K562 (cell line): ENCODE data around the gene BICC1. TPM values are rescaled to one million over a fixed set of nuclear protein-coding genes. Genes with fewer than 3 reads are reported as not detected.

Experiments used
- ATAC-seq: fragments of 200-7000 bp; cut with Tn5 transposase; 3 replicates; pipeline ENCODE4 v1.9.1; 2020; ENCODE audit warnings: moderate library complexity
- BruUV-seq: library from RNA; stranded (reverse); fragments of 400-500 nt; replicated peaks from 2 replicates; lab custom pipeline; 2021; lab: Mats Ljungman, UMichigan
- CTCF ChIA-PET: fragments of 300-600 bp; formaldehyde crosslinking; extraction: SDS; loops from one replicate; lab custom pipeline; 2021; ENCODE audit warnings: low intra/inter-chr PET ratio; lab: Yijun Ruan, JAX
- POLR2A ChIA-PET: fragments of 300-600, 350-650 bp; sonication (Branson Sonifier 250); formaldehyde crosslinking; extraction: SDS; loops from one replicate; lab custom pipeline; 2021; ENCODE audit warnings: antibody characterized with exemption, inconsistent platforms; lab: Yijun Ruan, JAX
- DNase-seq, 4 experiments: peaks; one replicate each; pipeline versions ENCODE4 v3.0.0 to v3.0.0-alpha.2; 2011 to 2018; ENCODE audit warnings: low spot score in 3 of 4, mixed read lengths in 3 of 4; ENCODE audit errors: extremely low read depth in 1 of 4
- FAIRE-seq: peaks from 2 replicates; lab custom pipeline; 2011; peaks lifted over from hg19 to GRCh38; lab: Jason Lieb, UNC
- H2AFZ ChIP-seq: 2 replicates; pipeline ENCODE4 v1.6.0; 2011; ENCODE audit warnings: low read depth, low read length, control low read depth, inconsistent platforms
- H3K27ac ChIP-seq: fragments of 200-600 bp; 3 replicates; pipeline ENCODE4 v1.8.0; 2011; ENCODE audit warnings: low read depth, mild to moderate bottlenecking, control low read depth, inconsistent platforms, low read length, moderate library complexity, mixed read lengths; ENCODE audit errors: extremely low read depth
- H3K27me3 ChIP-seq, 2 experiments: fragments of 300-600 bp in 1 of 2; 2 replicates in 1 of 2; 3 replicates in 1 of 2; pipeline versions ENCODE4 v1.6.0 to v1.8.0; 2011; ENCODE audit warnings: inconsistent platforms in 2 of 2, low read length in 2 of 2, mild to moderate bottlenecking in 1 of 2, mixed read lengths in 1 of 2, moderate library complexity in 1 of 2; ENCODE audit not compliant: control insufficient read depth in 2 of 2, insufficient read depth in 2 of 2
- H3K36me3 ChIP-seq: fragments of 300-600 bp; 3 replicates; pipeline ENCODE4 v1.8.0; 2011; ENCODE audit warnings: mild to moderate bottlenecking, low read length, inconsistent platforms; ENCODE audit not compliant: control insufficient read depth, insufficient read depth
- H3K4me1 ChIP-seq, 2 experiments: fragments of 200-600 bp in 1 of 2; replicated peaks in 1 of 2; 2 replicates in 1 of 2; 3 replicates in 1 of 2; pipeline versions ENCODE4 v1.5.1 to v1.8.0; 2011; ENCODE audit warnings: inconsistent platforms in 2 of 2, low read length in 2 of 2, mild to moderate bottlenecking in 1 of 2, mixed read lengths in 1 of 2, moderate library complexity in 1 of 2; ENCODE audit not compliant: control insufficient read depth in 2 of 2, insufficient read depth in 2 of 2
- H3K4me2 ChIP-seq: 2 replicates; pipeline ENCODE4 v1.6.1; 2011; ENCODE audit warnings: low read length, control low read depth, inconsistent platforms, mixed read lengths; ENCODE audit not compliant: insufficient read depth
- H3K4me3 ChIP-seq: fragments of 200-600 bp; sonication (generic), shearing (Covaris generic); 2 replicates; pipeline ENCODE4 v1.5.1; 2016; ENCODE audit warnings: control low read depth, inconsistent platforms
- H3K79me2 ChIP-seq: fragments of 200-600 bp; 3 replicates; pipeline ENCODE4 v1.8.0; 2011; ENCODE audit warnings: low read length, inconsistent platforms; ENCODE audit not compliant: control insufficient read depth, insufficient read depth
- H3K9ac ChIP-seq, 2 experiments: 2 replicates each; pipeline versions ENCODE4 v1.6.0 to v1.6.1; 2011; ENCODE audit warnings: low read depth in 2 of 2, low read length in 2 of 2, control low read depth in 1 of 2, inconsistent platforms in 1 of 2, mild to moderate bottlenecking in 1 of 2, mixed read lengths in 1 of 2; ENCODE audit not compliant: insufficient read depth in 1 of 2
- H3K9me1 ChIP-seq: one replicate; pipeline ENCODE4 v1.6.0; 2011; ENCODE audit warnings: inconsistent platforms, mild to moderate bottlenecking, low read length, moderate library complexity; ENCODE audit not compliant: control insufficient read depth, insufficient read depth
- H3K9me3 ChIP-seq: replicated peaks from 2 replicates; pipeline ENCODE4 v1.5.1; 2011; ENCODE audit warnings: low read depth, low read length, inconsistent platforms; ENCODE audit not compliant: control insufficient read depth, insufficient read depth
- H4K20me1 ChIP-seq: replicated peaks from 2 replicates; pipeline ENCODE4 v1.6.1; 2011; ENCODE audit warnings: low read length, inconsistent platforms, mixed read lengths; ENCODE audit not compliant: control insufficient read depth, insufficient read depth
- ATF1 ChIP-seq, 2 experiments: fragments of 450-650 bp in 1 of 2; IDR thresholded peaks; 2 replicates each; pipeline ENCODE4 v1.6.1; 2016; ENCODE audit warnings: missing compliant biosample characterization in 1 of 2, missing genetic modification characterization in 1 of 2
- BACH1 ChIP-seq: fragments of 200-800 bp; sonication (Bioruptor generic); IDR thresholded peaks from 2 replicates; pipeline ENCODE4 v1.6.1; 2016; ENCODE audit warnings: missing genetic modification characterization, missing compliant biosample characterization
- CC2D1A ChIP-seq: fragments of 450-650 bp; IDR thresholded peaks from 2 replicates; pipeline ENCODE4 v1.6.1; 2017; ENCODE audit warnings: mild to moderate bottlenecking
- GTF2E2 ChIP-seq: fragments of 200-800 bp; sonication (Bioruptor generic); IDR thresholded peaks from 2 replicates; pipeline ENCODE4 v1.6.1; 2016; ENCODE audit warnings: missing genetic modification characterization, missing compliant biosample characterization
- HEY1 ChIP-seq: fragments of 250-450 bp; sonication (Bioruptor Pico); IDR thresholded peaks from 2 replicates; pipeline ENCODE4 v1.5.0; 2020; ENCODE audit warnings: mild to moderate bottlenecking, moderate library complexity, borderline replicate concordance
- ID3 ChIP-seq, 2 experiments: fragments of 250-450 bp in 1 of 2; fragments of 450-650 bp in 1 of 2; sonication (Bioruptor Pico) in 1 of 2; IDR thresholded peaks; 2 replicates each; pipeline versions ENCODE4 v1.6.1 to v1.8.0; 2016 to 2021; ENCODE audit warnings: mild to moderate bottlenecking in 2 of 2, moderate library complexity in 2 of 2, missing compliant biosample characterization in 1 of 2, missing genetic modification characterization in 1 of 2
- JUND ChIP-seq, 2 experiments: IDR thresholded peaks; 2 replicates in 1 of 2; 3 replicates in 1 of 2; pipeline ENCODE4 v1.6.1; 2011; ENCODE audit warnings: borderline replicate concordance in 2 of 2, low read depth in 2 of 2, low read length in 2 of 2, improper control_type of control experiment in 1 of 2, missing biosample characterization in 1 of 2, missing genetic modification characterization in 1 of 2, missing genetic modification reagents in 1 of 2
- MECOM ChIP-seq: fragments of 250-450 bp; sonication (Bioruptor Pico); IDR thresholded peaks from 2 replicates; pipeline ENCODE4 v1.8.0; 2022; ENCODE audit warnings: inconsistent platforms
- NCOA2 ChIP-seq, 2 experiments: fragments of 450-650 bp; IDR thresholded peaks; 2 replicates each; pipeline ENCODE4 v1.6.1; 2018; ENCODE audit warnings: mild to moderate bottlenecking in 2 of 2, moderate library complexity in 1 of 2; ENCODE audit not compliant: partially characterized antibody in 2 of 2
- RBM25 ChIP-seq: fragments of 200-400 bp; formaldehyde crosslinking; IDR thresholded peaks from 2 replicates; pipeline ENCODE4 v1.6.1; 2018; ENCODE audit warnings: low read length, low read depth, moderate library complexity; ENCODE audit not compliant: severe bottlenecking
- RCOR1 ChIP-seq, 2 experiments: IDR thresholded peaks; 2 replicates each; pipeline ENCODE4 v1.6.1; 2012; ENCODE audit warnings: low read depth in 2 of 2, low read length in 2 of 2, borderline replicate concordance in 1 of 2, improper control_type of control experiment in 1 of 2
- SNRNP70 ChIP-seq: fragments of 200-400 bp; formaldehyde crosslinking; optimal IDR thresholded peaks from 2 replicates; pipeline ENCODE3; 2017; ENCODE audit warnings: low read depth, low read length
- WHSC1 ChIP-seq: IDR thresholded peaks from one replicate; pipeline ENCODE4 v1.6.1; 2012; ENCODE audit warnings: low read length, control low read depth, inconsistent platforms
- ZC3H8 ChIP-seq: fragments of 450-650 bp; IDR thresholded peaks from 2 replicates; pipeline ENCODE4 v1.6.1; 2017
- ZNF23 ChIP-seq: fragments of 250-450 bp; sonication (Bioruptor Pico); IDR thresholded peaks from 2 replicates; pipeline ENCODE4 v1.4.0; 2020; ENCODE audit warnings: mild to moderate bottlenecking
- ZNF444 ChIP-seq: fragments of 250-450 bp; sonication (Bioruptor Pico); IDR thresholded peaks from 2 replicates; pipeline ENCODE4 v1.4.0; 2020; ENCODE audit warnings: mild to moderate bottlenecking, moderate library complexity
- ZNF830 ChIP-seq: fragments of 250-450 bp; sonication (Bioruptor Pico); IDR thresholded peaks from 2 replicates; pipeline ENCODE4 v1.5.0; 2021; ENCODE audit warnings: mild to moderate bottlenecking
- WGBS: fragments of 100-300 bp; shearing (Covaris generic); methylation state at CpG from one replicate; pipeline ENCODE4 v1.1.6; 2016; ENCODE audit warnings: low coverage, mixed read lengths; ENCODE audit not compliant: insufficient coverage; ENCODE audit errors: missing lambda C conversion rate; 5-methylcytosine and 5-hydroxymethylcytosine counted together
- in situ Hi-C: fragments of 300-500 bp; cut with MboI; formaldehyde crosslinking; loops from 4 replicates; pipeline ENCODE4 v1.15.0; 2018; ENCODE audit warnings: inconsistent platforms, mixed read lengths
- intact Hi-C: fragments of 100-400 bp; cut with micrococcal nuclease; formaldehyde crosslinking; loops from 2 replicates; pipeline ENCODE4 v1.14.2; 2022
- polyA plus RNA-seq, 8 experiments: library from polyadenylated mRNA; depleted of rRNA in 4 of 8; stranded (reverse) in 5 of 8; unstranded in 3 of 8; fragments of >200 nt; fragmentation: Nextera tagmentation in 2 of 8; fragmentation: Illumina TruSeq in 1 of 8; extraction: Ambion mirVana in 2 of 8; extraction: Trizol in 1 of 8; gene quantifications; 2 replicates each; pipeline versions ENCODE4 v1.2.1 to v1.2.3, GENCODE V29; 2011 to 2014; ENCODE audit warnings: inconsistent platforms in 1 of 8, missing spikeins in 1 of 8
- total RNA-seq, 7 experiments: library from RNA; depleted of rRNA in 6 of 7; stranded (reverse); fragments of >200 nt in 6 of 7; fragmentation: Illumina TruSeq in 2 of 7; extraction: Trizol in 2 of 7; gene quantifications; 2 replicates each; pipeline versions ENCODE4 v1.2.1 to v1.2.3, GENCODE V29; 2011 to 2021; ENCODE audit warnings: low replicate concordance in 1 of 7
- TF ChIP-seq, protein P1 (sequence below): fragments of 250-450 bp; sonication (Bioruptor Pico); IDR thresholded peaks from 2 replicates; pipeline ENCODE4 v1.8.0; 2021; ENCODE audit warnings: moderate library complexity, mild to moderate bottlenecking, inconsistent platforms
- TF ChIP-seq, protein P2 (sequence below): fragments of 250-450 bp; sonication (Bioruptor Pico); IDR thresholded peaks from 2 replicates; pipeline ENCODE4 v1.8.0; 2021; ENCODE audit warnings: borderline replicate concordance, mild to moderate bottlenecking, moderate library complexity; ENCODE audit not compliant: poor library complexity, severe bottlenecking

BICC1 gene
- total and polyA plus RNA-seq, 9 of the 15 experiments (the other 6 are each of a cell fraction or from before 2014, with no cell fraction given), result not detected

DNA sequence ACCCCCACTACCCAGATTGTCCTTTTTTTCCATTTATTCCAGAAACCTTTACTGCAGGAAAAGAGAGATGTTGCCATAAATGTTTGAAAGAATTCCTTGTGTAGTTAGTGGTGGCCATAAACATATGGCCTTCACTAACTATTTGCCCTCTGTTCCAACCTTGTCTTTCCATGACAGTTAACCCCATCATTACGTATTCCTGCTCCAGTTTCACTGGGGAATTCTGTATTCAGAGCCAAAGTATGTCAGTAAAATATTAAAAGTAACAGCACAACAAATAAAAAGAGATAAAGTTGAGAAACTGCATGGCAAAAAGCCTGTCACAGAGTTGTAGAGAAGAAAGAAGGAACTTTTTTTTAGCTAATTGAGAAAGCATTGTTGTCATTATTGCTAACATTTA lies 261.3 kb downstream of the BICC1 start:
- in situ Hi-C loops, result no loop called here

More for the DNA sequence above, 261.3 kb downstream of the BICC1 start:
- no peak overlapping the region for H2AFZ ChIP-seq
- TF ChIP-seq ZNF830 (no peak), ZNF23 (CRISPR knock-in tag) (no peak), BACH1 (tag) (no peak), CC2D1A (no peak), HEY1 (CRISPR knock-in tag) (no peak), MECOM (no peak), NCOA2 (IDR thresholded peaks at IDR 0.05; ENCODE audit: partially characterized antibody in 2 of 2) (no peak), GTF2E2 (tag) (no peak), ATF1 (CRISPR knock-in tag; IDR thresholded peaks at IDR 0.05) (no peak), ATF1 (tag; IDR thresholded peaks at IDR 0.05) (no peak), SNRNP70 (no peak), ID3 (CRISPR knock-in tag; IDR thresholded peaks at IDR 0.05) (no peak), ID3 (tag; IDR thresholded peaks at IDR 0.05) (no peak), JUND (IDR thresholded peaks at IDR 0.05; ENCODE audit: borderline replicate concordance, low read depth, low read length) (no peak), JUND (tag; IDR thresholded peaks at IDR 0.05; ENCODE audit: borderline replicate concordance, low read depth, low read length) (no peak), ZNF444 (no peak), RBM25 (no peak), ZC3H8 (no peak), WHSC1 (no peak), RCOR1 (IDR thresholded peaks at IDR 0.05; ENCODE audit: borderline replicate concordance in 1 of 2, low read depth in 2 of 2, low read length in 2 of 2) (no peak)
- TF ChIP-seq, protein P1, sequence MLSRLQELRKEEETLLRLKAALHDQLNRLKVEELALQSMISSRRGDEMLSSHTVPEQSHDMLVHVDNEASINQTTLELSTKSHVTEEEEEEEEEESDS (CRISPR knock-in tag), result no peak
- TF ChIP-seq, protein P2, sequence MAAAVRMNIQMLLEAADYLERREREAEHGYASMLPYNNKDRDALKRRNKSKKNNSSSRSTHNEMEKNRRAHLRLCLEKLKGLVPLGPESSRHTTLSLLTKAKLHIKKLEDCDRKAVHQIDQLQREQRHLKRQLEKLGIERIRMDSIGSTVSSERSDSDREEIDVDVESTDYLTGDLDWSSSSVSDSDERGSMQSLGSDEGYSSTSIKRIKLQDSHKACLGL, result no peak
- TF ChIP-seq, all 486 proteins: peak for 0
- no peaks in the 10 kb centered on the region for H3K36me3 ChIP-seq
- H3K4me3 ChIP-seq, result no peak overlapping the region
- BruUV-seq, result no TSS peak
- H3K9ac ChIP-seq, result no peak overlapping the region
- H3K27ac ChIP-seq, result no peak overlapping the region
- intact Hi-C loops, result no loop called here
- no peaks in the 10 kb centered on the region for H3K9me1 ChIP-seq
- H3K27me3 ChIP-seq, result no peaks in the 10 kb centered on the region
- ATAC-seq (no peak), FAIRE-seq (no peak), DNase-seq (no peak)
- H4K20me1 ChIP-seq, result no peaks in the 10 kb centered on the region
- no peaks in the 10 kb centered on the region for H3K4me1 ChIP-seq
- no peaks in the 10 kb centered on the region for H3K79me2 ChIP-seq
- POLR2A ChIA-PET, result no interaction called here
- no peak overlapping the region for H3K4me2 ChIP-seq
- H3K9me3 ChIP-seq, result no peaks in the 10 kb centered on the region
- WGBS, result 4% methylated on average over 1 of the region's 1 CpG
- CTCF ChIA-PET, result no interaction called here
